Measurements from ENCODE around the gene ABCG1.
"Not testable (repeated sequence)": the region's sequence is repeated elsewhere in the genome, so short reads cannot be mapped to it uniquely, and the experiment has no call there.

Gene ABCG1

GRCh38 chr21:42286416-42286815 is 67.5 kb downstream of the ABCG1 start:
- peak overlapping the region; percentile 24 to 84 (median 70); a peak in 20 of 22 replicates for H3K4me2 ChIP-seq
- H3K27me3 ChIP-seq = peaks cover 0 to 26% (median 0%) of the 10 kb centered on the region in 11 experiments; a peak in 4 of 22 replicates
- H3K4me1 ChIP-seq = peaks cover 31 to 65% (median 57%) of the 10 kb centered on the region in 10 experiments
- H3K9me3 ChIP-seq (replicated peaks in 1 of 11) = peaks cover 0 to 15% (median 6%) of the 10 kb centered on the region in 11 experiments; a peak in 9 of 22 replicates
- peaks cover 4 to 94% (median 49%) of the 10 kb centered on the region in 11 experiments; a peak in 18 of 22 replicates for H4K20me1 ChIP-seq
- no peak overlapping the region for H3K4me3 ChIP-seq
- TF ChIP-seq Cebpa-rat (IDR thresholded peaks at IDR 0.05) = no peak
- peaks cover 32 to 94% (median 55%) of the 10 kb centered on the region in 11 experiments for H3K36me3 ChIP-seq
- no peak overlapping the region for H3K27ac ChIP-seq
- no peak overlapping the region for H3K9ac ChIP-seq

- H3K27ac ChIP-seq = no peak overlapping the region
- H3K4me3 ChIP-seq = no peak overlapping the region
- peak overlapping the region; percentile 15 to 84 (median 70); a peak in 20 of 22 replicates for H3K4me2 ChIP-seq
- peaks cover 37 to 94% (median 56%) of the 10 kb centered on the region in 11 experiments for H3K36me3 ChIP-seq
- H4K20me1 ChIP-seq = peaks cover 4 to 93% (median 39%) of the 10 kb centered on the region in 11 experiments; a peak in 16 of 22 replicates
- peaks cover 0 to 15% (median 6%) of the 10 kb centered on the region in 11 experiments; a peak in 9 of 22 replicates for H3K9me3 ChIP-seq (replicated peaks in 1 of 11)
- TF ChIP-seq Cebpa-rat (IDR thresholded peaks at IDR 0.05) = no peak
- peaks cover 31 to 55% (median 53%) of the 10 kb centered on the region in 10 experiments for H3K4me1 ChIP-seq
- H3K27me3 ChIP-seq = peaks cover 0 to 26% (median 0%) of the 10 kb centered on the region in 11 experiments; a peak in 4 of 22 replicates
- no peak overlapping the region for H3K9ac ChIP-seq
These were observed 68.5 kb downstream of the ABCG1 start for GRCh38 chr21:42287193-42288083.

- H3K27me3 ChIP-seq = peaks cover 0 to 26% (median 0%) of the 10 kb centered on the region in 11 experiments; a peak in 4 of 22 replicates
- H4K20me1 ChIP-seq = peaks cover 3 to 88% (median 34%) of the 10 kb centered on the region in 11 experiments; a peak in 16 of 22 replicates
- peaks cover 43 to 99% (median 67%) of the 10 kb centered on the region in 11 experiments for H3K36me3 ChIP-seq
- H3K4me3 ChIP-seq = no peak overlapping the region
- peak overlapping the region in 2 of 11 experiments; percentile 11 to 16; a peak in 3 of 22 replicates for H3K4me2 ChIP-seq
- no peak for TF ChIP-seq Cebpa-rat (IDR thresholded peaks at IDR 0.05)
- H3K9ac ChIP-seq = no peak overlapping the region
- no peak overlapping the region for H3K27ac ChIP-seq
- H3K9me3 ChIP-seq (replicated peaks in 1 of 11) = peaks cover 0 to 15% (median 6%) of the 10 kb centered on the region in 11 experiments; a peak in 9 of 22 replicates
- peaks cover 31 to 54% (median 42%) of the 10 kb centered on the region in 10 experiments for H3K4me1 ChIP-seq
These were observed 70.0 kb downstream of the ABCG1 start for GRCh38 chr21:42288962-42289361.

GRCh38 chr21:42289926-42290325 is 71.0 kb downstream of the ABCG1 start:
- peaks cover 3 to 89% (median 26%) of the 10 kb centered on the region in 11 experiments; a peak in 16 of 22 replicates for H4K20me1 ChIP-seq

GRCh38 chr21:42290505-42290904 is 71.6 kb downstream of the ABCG1 start:
- peaks cover 0 to 17% (median 0%) of the 10 kb centered on the region in 11 experiments; a peak in 4 of 22 replicates for H3K27me3 ChIP-seq
- peaks cover 3 to 87% (median 20%) of the 10 kb centered on the region in 11 experiments; a peak in 14 of 22 replicates for H4K20me1 ChIP-seq
- peaks cover 0 to 15% (median 6%) of the 10 kb centered on the region in 11 experiments; a peak in 9 of 22 replicates for H3K9me3 ChIP-seq (replicated peaks in 1 of 11)
- H3K4me2 ChIP-seq = peak overlapping the region in 4 of 11 experiments; percentile 11 to 47 (median 23); a peak in 4 of 22 replicates
- no peak for TF ChIP-seq Cebpa-rat (IDR thresholded peaks at IDR 0.05)
- peaks cover 19 to 48% (median 28%) of the 10 kb centered on the region in 10 experiments for H3K4me1 ChIP-seq
- no peak overlapping the region for H3K9ac ChIP-seq
- no peak overlapping the region for H3K27ac ChIP-seq
- H3K4me3 ChIP-seq = no peak overlapping the region
- H3K36me3 ChIP-seq = peaks cover 51 to 100% (median 79%) of the 10 kb centered on the region in 11 experiments

More at GRCh38 chr21:42289926-42290325, 71.0 kb downstream of the ABCG1 start:
- H3K4me1 ChIP-seq = peaks cover 25 to 54% (median 34%) of the 10 kb centered on the region in 10 experiments
- peaks cover 0 to 15% (median 6%) of the 10 kb centered on the region in 11 experiments; a peak in 9 of 22 replicates for H3K9me3 ChIP-seq (replicated peaks in 1 of 11)
- H3K9ac ChIP-seq = no peak overlapping the region
- H3K36me3 ChIP-seq = peaks cover 51 to 100% (median 77%) of the 10 kb centered on the region in 11 experiments
- H3K27me3 ChIP-seq = peaks cover 0 to 23% (median 0%) of the 10 kb centered on the region in 11 experiments; a peak in 4 of 22 replicates
- H3K4me2 ChIP-seq = peak overlapping the region in 5 of 11 experiments; percentile 11 to 47 (median 27); a peak in 7 of 22 replicates
- no peak overlapping the region for H3K4me3 ChIP-seq
- no peak overlapping the region for H3K27ac ChIP-seq
- no peak for TF ChIP-seq Cebpa-rat (IDR thresholded peaks at IDR 0.05)

- Histone ChIP-seq H3K4me1 (peaks cover 13 to 41% (median 21%) of the 10 kb centered on the region in 10 experiments), H3K4me2 (no peak overlapping the region), H3K27me3 (peaks cover 0 to 11% (median 0%) of the 10 kb centered on the region in 11 experiments; a peak in 3 of 22 replicates), H3K36me3 (peaks cover 56 to 100% (median 86%) of the 10 kb centered on the region in 11 experiments), H3K4me3 (no peak overlapping the region), H3K9ac (no peak overlapping the region), H3K9me3 (replicated peaks in 1 of 11) (peaks cover 0 to 15% (median 6%) of the 10 kb centered on the region in 11 experiments; a peak in 9 of 22 replicates), H4K20me1 (peaks cover 3 to 87% (median 13%) of the 10 kb centered on the region in 11 experiments; a peak in 14 of 22 replicates), H3K27ac (no peak overlapping the region)
- no peak for TF ChIP-seq Cebpa-rat (IDR thresholded peaks at IDR 0.05)
These were observed 72.2 kb downstream of the ABCG1 start for GRCh38 chr21:42291003-42291750.

- Histone ChIP-seq H3K9ac (no peak overlapping the region), H4K20me1 (peaks cover 0 to 87% (median 6%) of the 10 kb centered on the region in 11 experiments; a peak in 11 of 22 replicates), H3K36me3 (peaks cover 56 to 100% (median 93%) of the 10 kb centered on the region in 11 experiments), H3K9me3 (replicated peaks in 1 of 11) (peaks cover 0 to 15% (median 6%) of the 10 kb centered on the region in 11 experiments; a peak in 9 of 22 replicates), H3K4me3 (no peak overlapping the region), H3K27me3 (peaks cover 0 to 3% (median 0%) of the 10 kb centered on the region in 11 experiments; a peak in 2 of 22 replicates), H3K4me1 (peaks cover 5 to 33% (median 14%) of the 10 kb centered on the region in 10 experiments), H3K4me2 (no peak overlapping the region), H3K27ac (no peak overlapping the region)
- TF ChIP-seq Cebpa-rat (IDR thresholded peaks at IDR 0.05) = no peak
These were observed 73.0 kb downstream of the ABCG1 start for GRCh38 chr21:42291751-42292562.

GRCh38 chr21:42292563-42293142 is 73.7 kb downstream of the ABCG1 start:
- H3K36me3 ChIP-seq = peaks cover 55 to 100% (median 93%) of the 10 kb centered on the region in 11 experiments
- not testable (repeated sequence) for H3K27ac ChIP-seq, H3K9ac ChIP-seq, H3K4me2 ChIP-seq, H3K27me3 ChIP-seq, H3K4me3 ChIP-seq
- peaks cover 0 to 26% (median 7%) of the 10 kb centered on the region in 10 experiments; a peak in 16 of 20 replicates for H3K4me1 ChIP-seq
- H4K20me1 ChIP-seq = peaks cover 0 to 80% (median 4%) of the 10 kb centered on the region in 11 experiments; a peak in 6 of 22 replicates
- H3K9me3 ChIP-seq (replicated peaks in 1 of 11) = peaks cover 0 to 15% (median 5%) of the 10 kb centered on the region in 11 experiments; a peak in 9 of 22 replicates

Data from BLaER1 treated with 17β-estradiol and CSF1 and Interleukin-3, amounts not matched to agents 10 nM and 100 nM (cell line).